Endothelial cell of umbilical vein (primary cell): ENCODE measurements around the gene LRCOL1. TPM values are rescaled to one million over a fixed set of nuclear protein-coding genes. Genes with fewer than 3 reads are reported as not detected.

Experiments
- BruUV-seq: library from RNA; stranded (reverse); fragments of 400-500 nt; replicated peaks from 2 replicates; lab custom pipeline; 2021; lab: Mats Ljungman, UMichigan
- CTCF ChIA-PET: fragments of 300-600, 350-600 bp; sonication (Branson Sonifier 250); formaldehyde crosslinking; loops from one replicate; lab custom pipeline; 2021; ENCODE audit warnings: antibody characterized with exemption, inconsistent platforms; lab: Charles Lee
- POLR2A ChIA-PET: fragments of 300-600, 350-600 bp; sonication (Branson Sonifier 250); formaldehyde crosslinking; loops from one replicate; lab custom pipeline; 2021; ENCODE audit warnings: antibody characterized with exemption, inconsistent platforms; lab: Charles Lee
- DNase-seq: peaks from one replicate; pipeline ENCODE4 v3.0.0-alpha.2; 2011; ENCODE audit warnings: low read depth, low spot score
- FAIRE-seq: peaks from 2 replicates; lab custom pipeline; 2011; peaks lifted over from hg19 to GRCh38; lab: Jason Lieb, UNC
- H2AFZ ChIP-seq: 2 replicates; pipeline ENCODE4 v1.6.0; 2012; ENCODE audit warnings: low read depth, low read length, control low read depth, inconsistent platforms
- H3K27ac ChIP-seq: 2 replicates; pipeline ENCODE4 v1.5.1; 2011; ENCODE audit warnings: low read depth, mild to moderate bottlenecking, control low read depth, low read length, moderate library complexity; ENCODE audit not compliant: insufficient read depth
- H3K27me3 ChIP-seq, 2 experiments: 2 replicates each; pipeline versions ENCODE4 v1.6.0 to v1.6.1; 2011; ENCODE audit warnings: low read length in 2 of 2, mixed read lengths in 1 of 2; ENCODE audit not compliant: control insufficient read depth in 2 of 2, insufficient read depth in 2 of 2
- H3K36me3 ChIP-seq, 2 experiments: 2 replicates in 1 of 2; 3 replicates in 1 of 2; pipeline ENCODE4 v1.5.1; 2011; ENCODE audit warnings: low read length in 2 of 2, mild to moderate bottlenecking in 1 of 2, moderate library complexity in 1 of 2; ENCODE audit not compliant: control insufficient read depth in 2 of 2, insufficient read depth in 2 of 2; ENCODE audit errors: extremely low read depth in 1 of 2
- H3K4me1 ChIP-seq: 3 replicates; pipeline ENCODE4 v1.5.1; 2011; ENCODE audit warnings: mild to moderate bottlenecking, low read length; ENCODE audit not compliant: control insufficient read depth, insufficient read depth; ENCODE audit errors: extremely low read depth
- H3K4me2 ChIP-seq: 2 replicates; pipeline ENCODE4 v1.6.1; 2011; ENCODE audit warnings: low read length, control low read depth, mixed read lengths; ENCODE audit not compliant: insufficient read depth
- H3K4me3 ChIP-seq, 3 experiments: fragments of 200-600 bp in 1 of 3; sonication (generic), shearing (Covaris generic) in 1 of 3; replicated peaks in 1 of 3; 2 replicates each; pipeline ENCODE4 v1.5.1; 2011 to 2016; ENCODE audit warnings: control low read depth in 3 of 3, low read length in 3 of 3, mild to moderate bottlenecking in 2 of 3, inconsistent platforms in 1 of 3, low read depth in 1 of 3, moderate library complexity in 1 of 3; ENCODE audit not compliant: insufficient read depth in 1 of 3
- H3K79me2 ChIP-seq: 2 replicates; pipeline ENCODE4 v1.6.0; 2012; ENCODE audit warnings: low read length, inconsistent platforms; ENCODE audit not compliant: control insufficient read depth, insufficient read depth
- H3K9ac ChIP-seq: replicated peaks from 2 replicates; pipeline ENCODE3; 2011; ENCODE audit warnings: low read length, control low read depth; ENCODE audit not compliant: insufficient read depth; ENCODE audit errors: extremely low read depth
- H3K9me1 ChIP-seq: replicated peaks from 3 replicates; pipeline ENCODE4 v1.6.0; 2011; ENCODE audit warnings: mild to moderate bottlenecking, low read length; ENCODE audit not compliant: control insufficient read depth, insufficient read depth; ENCODE audit errors: extremely low read depth
- H3K9me3 ChIP-seq: replicated peaks from 2 replicates; pipeline ENCODE4 v1.5.1; 2012; ENCODE audit warnings: low read length, inconsistent platforms; ENCODE audit not compliant: control insufficient read depth, insufficient read depth
- H4K20me1 ChIP-seq: replicated peaks from 2 replicates; pipeline ENCODE3; 2011; ENCODE audit warnings: mild to moderate bottlenecking, low read length; ENCODE audit not compliant: control insufficient read depth, insufficient read depth; ENCODE audit errors: extremely low read depth
- CTCF ChIP-seq, 2 donors: IDR thresholded peaks; 1 replicate in 1 of 2; 2 replicates in 1 of 2; pipeline ENCODE4 v1.5.1; 2011; ENCODE audit warnings: low read length in 2 of 2, mild to moderate bottlenecking in 2 of 2, moderate library complexity in 2 of 2, control low read depth in 1 of 2, inconsistent platforms in 1 of 2, low read depth in 1 of 2; ENCODE audit not compliant: insufficient read depth in 1 of 2; ENCODE audit errors: extremely low read depth in 1 of 2
- EZH2 ChIP-seq: IDR thresholded peaks from 2 replicates; pipeline ENCODE4 v1.6.1; 2012; ENCODE audit warnings: borderline replicate concordance, low read depth, mild to moderate bottlenecking, moderate library complexity, low read length, inconsistent platforms; ENCODE audit not compliant: severe bottlenecking
- FOS ChIP-seq: IDR thresholded peaks from 2 replicates; pipeline ENCODE4 v1.6.1; 2011; ENCODE audit warnings: mild to moderate bottlenecking, low read length, moderate library complexity, borderline replicate concordance; ENCODE audit not compliant: insufficient read depth
- JUN ChIP-seq: IDR thresholded peaks from 2 replicates; pipeline ENCODE4 v1.6.1; 2011; ENCODE audit warnings: borderline replicate concordance, low read depth; ENCODE audit not compliant: insufficient read length, insufficient read depth
- MAX ChIP-seq: IDR thresholded peaks from 2 replicates; pipeline ENCODE4 v1.6.1; 2011; ENCODE audit not compliant: insufficient read depth, insufficient read length
- MYC ChIP-seq: IDR thresholded peaks from one replicate; pipeline ENCODE4 v1.6.1; 2011; ENCODE audit warnings: mild to moderate bottlenecking, low read depth, low read length
- POLR2A ChIP-seq: IDR thresholded peaks from 2 replicates; pipeline ENCODE4 v1.6.1; 2012; ENCODE audit warnings: low read depth, mild to moderate bottlenecking, control low read depth, low read length
- dilution Hi-C: fragments of 300-500 bp; cut with MboI; formaldehyde crosslinking; loops from one replicate; pipeline ENCODE4 v1.15.0; 2019; ENCODE audit warnings: low sequenced_read_pairs; ENCODE audit not compliant: extremely low pct_ligation_motif_present
- intact Hi-C: fragments of 100-400 bp; cut with micrococcal nuclease; formaldehyde crosslinking; loops from one replicate; pipeline ENCODE4 v1.10.0; 2022
- polyA plus RNA-seq, 4 experiments: library from polyadenylated mRNA; depleted of rRNA in 3 of 4; stranded (reverse) in 3 of 4; unstranded in 1 of 4; fragments of >200 nt; gene quantifications; 2 replicates each; pipeline versions ENCODE4 v1.2.1 to v1.2.3, GENCODE V29; 2011 to 2012; ENCODE audit warnings: missing spikeins in 1 of 4
- total RNA-seq: library from RNA; stranded (reverse); gene quantifications from 2 replicates; pipeline ENCODE4 v1.2.3, GENCODE V29; 2021

The LRCOL1 gene
- total and polyA plus RNA-seq, 2 donors (not counting 3 experiments of a cell fraction or from before 2014, with no cell fraction given): 1.2 to 1.5 TPM

GRCh38 chr12:132624186-132624855 lies 13.9 kb upstream of the LRCOL1 start:
- no peak for FAIRE-seq
- Histone ChIP-seq H3K27ac (no peak overlapping the region), H3K36me3 (peaks cover 0 to 8% of the 10 kb centered on the region in 2 experiments), H2AFZ (no peak overlapping the region), H3K4me3 (no peak overlapping the region), H3K4me2 (no peak overlapping the region), H3K9me1 (no peaks in the 10 kb centered on the region), H3K4me1 (no peaks in the 10 kb centered on the region), H3K27me3 (peaks cover 0 to 8% of the 10 kb centered on the region in 2 experiments), H4K20me1 (no peaks in the 10 kb centered on the region), H3K9me3 (no peaks in the 10 kb centered on the region), H3K79me2 (no peaks in the 10 kb centered on the region), H3K9ac (no peak overlapping the region)
- DNase-seq: no peak
- ChIA-PET POLR2A (no interaction called here), CTCF (interaction anchor here (1.9 kb wide), 1 partner anchor 9 kb away, joined by 7 read pairs; no protein-coding TSS in a partner anchor)
- TSS peak; percentile 51 for BruUV-seq
- dilution Hi-C loops: no loop called here
- TF ChIP-seq CTCF (IDR thresholded peaks at IDR 0.05; ENCODE audit: extremely low read depth in 1 of 2, insufficient read depth in 1 of 2, low read depth in 1 of 2, low read length in 2 of 2): no peak
- no peak for TF ChIP-seq JUN
- no peak for TF ChIP-seq POLR2A
- no peak for TF ChIP-seq MAX
- TF ChIP-seq MYC: no peak
- TF ChIP-seq FOS: no peak
- no peak for TF ChIP-seq EZH2
- intact Hi-C loops: no loop called here
